Activated gamma-delta T cell treated with Interleukin-2 at 50 U/mL for 16 hours (primary cell): ENCODE measurements around the gene PI4KB.
A peak's percentile ranks its signal among the peaks of the same experiment; 100 is the strongest.

Source experiments
- DNase-seq: peaks from one replicate; pipeline ENCODE4 v3.0.0-alpha.2; 2020

Gene PI4KB

GRCh38 chr1:151311011-151311410 lies 16.2 kb downstream of the PI4KB start:
- DNase-seq = no peak

- DNase-seq = no peak
These were observed 17.3 kb downstream of the PI4KB start for GRCh38 chr1:151309811-151310323.

- DNase-seq = no peak
These were observed 32.3 kb downstream of the PI4KB start for GRCh38 chr1:151294742-151295462.

GRCh38 chr1:151293093-151293492 lies 34.1 kb downstream of the PI4KB start:
- DNase-seq = no peak

- no peak for DNase-seq
These were observed 34.8 kb downstream of the PI4KB start for GRCh38 chr1:151292207-151293030.

GRCh38 chr1:151290709-151291303 lies 36.4 kb downstream of the PI4KB start:
- no peak for DNase-seq

- no peak for DNase-seq
These were observed 37.1 kb downstream of the PI4KB start for GRCh38 chr1:151289991-151290708.

- DNase-seq = no peak
These were observed 37.9 kb downstream of the PI4KB start for GRCh38 chr1:151289080-151289935.

GRCh38 chr1:151288502-151288901 lies 38.7 kb downstream of the PI4KB start:
- DNase-seq = no peak

GRCh38 chr1:151287767-151288500 lies 39.3 kb downstream of the PI4KB start:
- DNase-seq = no peak

- DNase-seq = no peak
These were observed 39.9 kb downstream of the PI4KB start for GRCh38 chr1:151287341-151287699.

GRCh38 chr1:151286619-151287340 lies 40.4 kb downstream of the PI4KB start:
- no peak for DNase-seq

- DNase-seq = no peak
These were observed 43.1 kb downstream of the PI4KB start for GRCh38 chr1:151284013-151284577.

GRCh38 chr1:151282883-151283725 lies 44.1 kb downstream of the PI4KB start:
- DNase-seq = no peak

GRCh38 chr1:151281969-151282882 lies 45.0 kb downstream of the PI4KB start, which contains the start of gene ZNF687:
Gene ZNF687 (plus strand): TSS chr1:151282299. CDS start chr1:151286292, 3,993 bp downstream.
- peak; percentile 99 for DNase-seq

- DNase-seq = peak; percentile 96
These were observed 45.8 kb downstream of the PI4KB start for GRCh38 chr1:151281225-151281968.

- no peak for DNase-seq
These were observed 50.0 kb downstream of the PI4KB start for GRCh38 chr1:151277249-151277648.
